ENCODE data around the gene YLPM1. TPM values are rescaled to one million over a fixed set of nuclear protein-coding genes. Genes with fewer than 3 reads are reported as not detected.

YLPM1 gene
- total and polyA plus RNA-seq, 12 donors: 8.4 to 45.9 (median 36.3) TPM

DNA sequence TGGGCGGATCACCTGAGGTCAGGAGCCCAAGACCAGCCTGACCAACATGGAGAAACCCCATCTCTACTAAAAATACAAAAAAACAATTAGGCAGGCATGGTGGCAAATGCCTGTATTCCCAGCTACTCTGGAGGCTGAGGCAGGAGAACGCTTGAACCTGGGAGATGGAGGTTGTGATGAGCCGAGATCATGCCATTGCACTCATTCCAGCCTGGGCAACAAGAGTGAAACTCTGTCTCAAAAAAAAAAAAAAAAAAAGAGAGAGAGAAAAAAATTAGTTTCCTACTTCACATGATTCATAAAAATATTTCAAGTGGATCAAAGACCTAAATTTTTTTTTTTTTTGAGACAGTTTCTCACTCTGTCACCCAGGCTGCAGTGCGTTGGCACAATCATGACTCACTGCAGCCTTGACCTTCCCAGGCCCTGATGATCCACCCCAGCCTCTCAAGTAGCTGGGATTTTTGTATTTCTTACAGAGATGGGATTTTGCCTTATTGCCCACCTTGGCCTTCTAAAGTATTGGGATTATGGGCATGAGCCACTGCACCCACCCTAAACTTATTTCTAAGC, 25.3 kb upstream of the YLPM1 start:
- Histone ChIP-seq H3K27ac (no peak overlapping the region), H3K36me3 (peaks cover 0 to 68% (median 36%) of the 10 kb centered on the region in 9 donors), H3K9me3 (no peaks in the 10 kb centered on the region), H3K4me1 (no peaks in the 10 kb centered on the region), H3K4me3 (no peak overlapping the region), H3K27me3 (no peaks in the 10 kb centered on the region)
- TF ChIP-seq, protein P1, sequence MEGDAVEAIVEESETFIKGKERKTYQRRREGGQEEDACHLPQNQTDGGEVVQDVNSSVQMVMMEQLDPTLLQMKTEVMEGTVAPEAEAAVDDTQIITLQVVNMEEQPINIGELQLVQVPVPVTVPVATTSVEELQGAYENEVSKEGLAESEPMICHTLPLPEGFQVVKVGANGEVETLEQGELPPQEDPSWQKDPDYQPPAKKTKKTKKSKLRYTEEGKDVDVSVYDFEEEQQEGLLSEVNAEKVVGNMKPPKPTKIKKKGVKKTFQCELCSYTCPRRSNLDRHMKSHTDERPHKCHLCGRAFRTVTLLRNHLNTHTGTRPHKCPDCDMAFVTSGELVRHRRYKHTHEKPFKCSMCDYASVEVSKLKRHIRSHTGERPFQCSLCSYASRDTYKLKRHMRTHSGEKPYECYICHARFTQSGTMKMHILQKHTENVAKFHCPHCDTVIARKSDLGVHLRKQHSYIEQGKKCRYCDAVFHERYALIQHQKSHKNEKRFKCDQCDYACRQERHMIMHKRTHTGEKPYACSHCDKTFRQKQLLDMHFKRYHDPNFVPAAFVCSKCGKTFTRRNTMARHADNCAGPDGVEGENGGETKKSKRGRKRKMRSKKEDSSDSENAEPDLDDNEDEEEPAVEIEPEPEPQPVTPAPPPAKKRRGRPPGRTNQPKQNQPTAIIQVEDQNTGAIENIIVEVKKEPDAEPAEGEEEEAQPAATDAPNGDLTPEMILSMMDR (IDR thresholded peaks at IDR 0.05): no peak
- DNase-seq (no peak), ATAC-seq (no peak)
- 95 to 97% methylated on average over 4 of the region's 4 CpGs for WGBS, 2 donors
- intact Hi-C loops (cut with DNase I): no loop called here

- ATAC-seq: no peak
- 94 to 98% methylated on average over 8 of the region's 8 CpGs for WGBS, 2 donors
- TF ChIP-seq, protein P1 (IDR thresholded peaks at IDR 0.05): no peak
- intact Hi-C loops (cut with DNase I): no loop called here
- Histone ChIP-seq H3K4me3 (no peak overlapping the region), H3K27ac (no peak overlapping the region), H3K4me1 (no peaks in the 10 kb centered on the region), H3K36me3 (peaks cover 0 to 51% (median 20%) of the 10 kb centered on the region in 9 donors), H3K9me3 (no peaks in the 10 kb centered on the region), H3K27me3 (no peaks in the 10 kb centered on the region)
- no peak for DNase-seq
Observed at GRCh38 chr14:74739293-74740030, 23.7 kb upstream of the YLPM1 start.

DNA sequence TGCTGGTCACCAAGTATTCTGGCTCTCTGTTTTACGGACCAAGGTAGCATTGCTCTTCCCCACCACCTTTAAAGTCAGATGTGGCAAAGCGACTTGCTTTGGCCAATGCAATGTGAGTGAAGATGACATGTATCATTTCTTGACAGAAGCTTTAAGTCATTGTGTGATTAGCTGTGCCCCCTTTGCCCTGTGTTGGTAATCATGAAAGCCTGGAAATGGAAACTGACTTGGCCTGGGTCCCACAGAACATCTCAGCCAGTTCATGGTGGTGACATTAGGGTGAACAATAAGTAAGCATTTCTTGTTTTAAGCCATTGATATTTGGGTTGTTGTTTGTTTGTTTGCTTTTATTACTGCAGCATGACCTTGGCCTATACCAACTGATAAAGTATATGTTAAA, 15.9 kb upstream of the YLPM1 start:
- DNase-seq: no peak
- no peaks in the 10 kb centered on the region for H3K4me1 ChIP-seq
- peaks cover 0 to 6% (median 0%) of the 10 kb centered on the region in 11 donors for H3K9me3 ChIP-seq
- no peaks in the 10 kb centered on the region for H3K36me3 ChIP-seq
- TF ChIP-seq, protein P1 (IDR thresholded peaks at IDR 0.05): no peak
- WGBS, 2 donors: 87 to 91% methylated on average over 2 of the region's 2 CpGs
- intact Hi-C loops (cut with DNase I): no loop called here
- H3K27me3 ChIP-seq: no peaks in the 10 kb centered on the region
- H3K27ac ChIP-seq: no peak overlapping the region
- H3K4me3 ChIP-seq: no peak overlapping the region
- no peak for ATAC-seq

DNA sequence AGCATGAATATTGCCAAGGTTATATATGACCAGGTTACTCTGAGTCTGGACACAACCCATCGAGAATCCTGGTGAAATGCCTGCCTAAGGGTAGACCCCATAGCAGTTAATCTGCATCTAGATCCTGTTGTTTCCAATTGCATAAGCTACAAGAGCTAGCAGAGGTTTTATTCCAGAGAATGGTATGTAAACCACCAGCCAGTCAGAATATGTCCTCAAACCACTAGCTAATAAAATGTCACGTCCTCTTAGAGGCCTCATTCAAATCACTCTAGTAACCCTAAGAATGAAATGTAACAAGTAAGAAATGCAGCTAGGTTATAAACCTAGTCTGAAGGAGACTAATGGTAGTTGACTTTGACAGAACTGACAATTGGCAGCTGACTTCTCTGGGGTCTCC, 9.0 kb upstream of the YLPM1 start:
- WGBS, 2 donors: 79 to 92% methylated on average over 2 of the region's 2 CpGs

More for the DNA sequence above, 9.0 kb upstream of the YLPM1 start:
- TF ChIP-seq, protein P1 (IDR thresholded peaks at IDR 0.05): no peak
- Histone ChIP-seq H3K9me3 (peaks cover 0 to 19% (median 5%) of the 10 kb centered on the region in 11 donors), H3K27ac (no peak overlapping the region), H3K4me3 (no peak overlapping the region), H3K36me3 (no peaks in the 10 kb centered on the region), H3K4me1 (no peaks in the 10 kb centered on the region), H3K27me3 (no peaks in the 10 kb centered on the region)
- intact Hi-C loops (cut with DNase I): no loop called here
- DNase-seq: no peak
- no peak for ATAC-seq

Measured in heart right ventricle (tissue), 16 donors.